ENCODE data around the gene SLC30A4. TPM values are rescaled to one million over a fixed set of nuclear protein-coding genes. Genes with fewer than 3 reads are reported as not detected.

Gene SLC30A4
- total RNA-seq, 1 experiment from 2014 or later: 5.0 TPM

GRCh38 chr15:45429941-45430792 lies 92.4 kb downstream of the SLC30A4 start:
- Histone ChIP-seq H3K4me3 (no peak overlapping the region), H3K36me3 (no peaks in the 10 kb centered on the region), H3K27me3 (no peaks in the 10 kb centered on the region), H3K4me1 (no peaks in the 10 kb centered on the region), H3K27ac (no peak overlapping the region), H3K9me3 (replicated peaks) (no peaks in the 10 kb centered on the region)
- DNase-seq: no peak

Other genes with a start within 250 kb of the SLC30A4 start
- 226 and 232 TPM in 2 replicates for gene GATM, start 144.2 kb downstream of the SLC30A4 start, total RNA-seq (2014; rRNA removed; shearing (Covaris generic))
- gene BLOC1S6, start 64.6 kb upstream of the SLC30A4 start, total RNA-seq (2014; rRNA removed; shearing (Covaris generic)): 70.2 and 70.9 TPM in 2 replicates
- 0.51 and 0.67 TPM in 2 replicates for gene SQOR, start 112.3 kb upstream of the SLC30A4 start, total RNA-seq (2014; rRNA removed; shearing (Covaris generic))

Data from SJCRH30 (cell line).